T-helper 1 cell (primary cell): ENCODE data around the gene NFIB.

ENCODE experiments used
- DNase-seq, 5 donors: peaks; one replicate each; pipeline ENCODE4 v3.0.0-alpha.2; 2012 to 2020

NFIB gene

DNA sequence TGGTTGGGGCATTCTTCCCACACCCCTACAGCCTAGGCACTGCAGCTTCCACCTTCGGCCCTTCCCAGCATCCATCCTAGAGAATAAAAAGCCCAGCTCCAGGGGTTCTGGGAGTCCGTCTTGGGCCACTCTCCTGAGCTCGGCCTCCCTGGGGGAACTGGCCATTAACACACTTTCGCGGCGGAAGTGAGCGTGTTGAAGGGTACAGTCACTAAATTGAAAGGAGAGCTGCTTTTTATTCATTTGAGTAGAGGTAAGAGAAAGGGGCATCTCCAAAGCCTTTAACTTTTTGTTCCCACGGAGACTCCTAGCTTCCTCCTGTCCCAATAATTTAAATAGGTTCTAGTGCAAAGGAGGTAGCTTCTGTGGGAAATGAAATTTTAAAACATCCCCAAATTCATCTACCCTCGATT, 31.0 kb upstream of the NFIB start:
- no peak for DNase-seq

DNA sequence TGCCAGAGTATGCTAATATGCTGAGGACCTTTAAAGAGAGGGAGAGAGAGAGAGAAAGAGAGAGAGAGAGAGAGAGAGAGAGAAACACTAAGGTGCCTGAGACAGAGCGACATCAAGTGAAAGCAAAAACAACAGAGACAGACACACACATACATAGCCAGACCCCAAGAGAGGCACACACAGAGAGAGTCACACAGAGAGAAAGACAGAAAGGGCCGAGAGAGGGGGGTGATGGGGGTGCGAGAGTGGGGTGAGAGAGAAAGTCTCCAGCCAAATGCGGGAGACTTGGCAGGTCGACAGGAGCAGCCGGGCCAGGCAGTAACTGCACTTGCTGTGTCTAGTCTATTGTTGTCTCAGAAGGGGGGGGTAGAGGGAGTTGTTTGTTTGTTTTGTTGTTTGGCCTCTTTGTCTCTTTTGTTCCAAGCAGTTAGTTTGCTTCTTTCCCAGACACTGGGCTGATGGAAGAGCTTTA, 30.1 kb upstream of the NFIB start:
- DNase-seq, result no peak

DNA sequence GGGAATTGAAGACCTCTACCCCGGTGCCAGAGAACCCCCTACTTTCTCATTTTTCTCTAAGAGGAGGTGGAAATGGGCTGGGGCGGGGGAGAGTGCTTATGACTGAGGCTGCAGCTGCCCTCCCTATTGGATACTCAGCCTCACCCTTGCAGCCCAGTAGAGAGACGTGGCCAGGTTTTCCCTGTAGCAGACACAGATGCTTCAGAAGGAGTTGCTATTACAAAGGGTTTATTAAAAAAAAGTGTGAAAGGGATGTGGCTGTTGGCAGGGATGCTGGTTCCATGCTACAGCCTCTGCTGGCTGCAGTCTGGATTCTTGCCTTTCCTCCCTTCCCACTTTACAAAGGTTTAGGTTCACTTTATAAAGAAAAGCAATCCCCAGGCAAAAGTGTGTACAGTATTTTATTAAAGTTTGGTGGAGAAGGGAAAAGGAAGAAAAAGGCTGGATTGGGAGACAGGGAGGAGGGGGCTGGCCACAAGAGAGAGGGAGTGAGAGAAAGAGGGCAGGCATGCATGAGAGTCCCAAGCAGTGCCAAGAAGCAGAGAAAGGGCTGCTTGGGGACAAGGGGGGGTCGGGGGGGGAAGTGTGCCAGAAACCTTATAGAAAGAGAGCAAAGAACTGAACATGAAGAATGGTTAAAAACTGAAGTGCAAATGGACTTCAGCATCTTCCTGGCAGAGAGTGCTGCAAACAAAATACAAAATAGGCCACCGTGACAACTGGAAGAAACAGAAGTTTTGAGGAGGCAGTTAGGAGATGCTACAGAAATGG, 29.5 kb upstream of the NFIB start:
- DNase-seq, result no peak

DNA sequence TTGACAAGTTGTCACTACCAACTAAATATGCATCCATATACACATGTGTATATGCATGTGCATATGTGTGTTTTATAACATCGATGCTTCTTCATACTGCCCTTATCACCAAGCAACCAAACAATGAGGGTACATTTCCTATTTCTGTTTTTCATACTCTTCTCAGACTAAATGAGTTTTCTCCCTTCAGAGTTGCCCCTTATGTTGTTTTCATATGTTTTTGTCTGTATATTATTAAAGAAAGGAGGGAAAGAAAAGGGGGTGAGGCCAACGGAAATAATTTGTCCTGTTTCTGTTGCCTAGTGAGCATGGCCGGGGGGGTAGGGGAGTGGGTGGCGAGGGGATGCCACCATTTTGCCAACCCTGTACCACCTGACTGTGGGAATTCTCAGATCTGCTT, 28.8 kb upstream of the NFIB start:
- DNase-seq, result no peak

DNA sequence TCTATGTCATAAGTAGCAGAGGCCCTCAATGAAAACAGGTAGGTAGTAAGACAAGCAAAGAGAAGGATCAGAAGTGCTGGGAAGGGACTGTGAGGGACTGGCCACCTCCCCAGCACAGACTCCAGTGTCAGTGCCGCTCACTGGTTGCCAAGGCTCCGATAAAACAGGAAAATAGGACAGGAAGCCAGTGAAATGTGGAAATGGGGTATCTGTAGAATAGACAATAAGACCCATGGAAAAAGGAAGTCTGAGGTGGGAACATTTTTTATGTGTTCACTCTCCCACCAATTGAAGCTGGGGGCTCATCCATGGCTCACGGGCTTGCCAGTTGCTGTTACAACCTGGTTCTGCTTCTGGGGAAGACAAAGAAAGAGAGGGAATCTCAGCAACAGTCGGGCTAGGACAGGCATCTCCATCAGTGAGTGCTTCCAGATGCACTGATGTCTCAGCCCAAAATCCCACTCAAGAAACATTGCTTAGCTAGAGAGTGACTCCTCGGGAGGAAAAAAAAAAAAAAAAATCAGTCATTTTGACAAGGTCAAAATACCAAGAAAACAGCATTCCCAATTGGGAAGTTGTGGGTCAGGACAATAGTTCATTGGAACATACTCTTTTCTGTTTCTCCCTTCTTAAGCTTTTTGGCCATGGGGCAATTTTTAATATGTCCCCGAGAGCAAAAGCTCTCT, 27.6 kb upstream of the NFIB start:
- no peak for DNase-seq

DNA sequence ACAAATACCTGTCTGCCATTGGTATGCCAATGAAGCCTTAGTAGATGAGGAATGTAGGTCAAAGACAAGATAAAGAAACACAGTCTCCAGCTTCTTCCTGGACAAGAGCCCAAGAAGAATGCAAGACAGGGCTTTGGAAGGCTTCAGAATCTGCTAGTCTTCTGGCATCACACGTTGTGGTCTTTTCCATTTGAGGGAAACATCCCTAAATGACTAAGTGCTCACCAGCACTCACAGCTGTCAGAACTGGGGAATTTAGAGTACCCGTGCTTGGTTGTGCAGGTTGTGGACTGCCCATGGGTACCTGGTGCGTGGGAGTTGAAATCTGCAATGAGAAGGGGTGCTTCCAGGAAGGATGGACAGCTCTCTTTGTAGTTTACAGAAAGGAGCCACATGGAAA, 27.1 kb upstream of the NFIB start:
- DNase-seq, result no peak

DNA sequence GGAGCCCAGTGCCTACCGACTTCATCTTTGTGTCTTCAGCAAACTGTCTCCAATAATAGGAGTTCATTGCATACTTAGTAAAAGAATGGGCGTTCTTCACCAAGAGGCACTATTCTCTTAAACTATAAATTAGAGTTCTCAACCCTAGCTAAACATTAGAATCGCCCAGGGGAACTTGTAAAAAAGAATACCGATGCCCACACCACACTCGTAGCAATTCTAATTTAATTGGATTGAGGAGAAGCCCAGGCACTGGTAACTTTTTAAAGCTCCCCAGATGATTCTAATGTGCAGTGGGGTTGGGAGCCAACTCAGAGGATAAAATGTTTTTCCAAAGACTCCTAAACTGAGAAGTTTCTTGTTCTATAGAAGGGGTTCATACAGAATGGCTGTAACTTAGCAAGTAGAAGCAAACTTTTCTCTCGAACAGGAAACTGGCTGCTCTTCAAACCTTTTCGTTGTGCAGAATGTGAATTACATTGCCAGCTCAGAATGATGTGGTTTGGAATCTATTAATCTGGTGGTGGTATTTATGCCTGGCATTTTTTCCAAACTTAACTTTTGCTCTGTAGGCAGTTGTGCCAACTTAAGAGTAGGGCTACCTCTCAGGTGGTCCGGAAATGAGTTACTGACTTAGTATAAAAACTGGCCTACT, 26.4 kb upstream of the NFIB start:
- no peak for DNase-seq

DNA sequence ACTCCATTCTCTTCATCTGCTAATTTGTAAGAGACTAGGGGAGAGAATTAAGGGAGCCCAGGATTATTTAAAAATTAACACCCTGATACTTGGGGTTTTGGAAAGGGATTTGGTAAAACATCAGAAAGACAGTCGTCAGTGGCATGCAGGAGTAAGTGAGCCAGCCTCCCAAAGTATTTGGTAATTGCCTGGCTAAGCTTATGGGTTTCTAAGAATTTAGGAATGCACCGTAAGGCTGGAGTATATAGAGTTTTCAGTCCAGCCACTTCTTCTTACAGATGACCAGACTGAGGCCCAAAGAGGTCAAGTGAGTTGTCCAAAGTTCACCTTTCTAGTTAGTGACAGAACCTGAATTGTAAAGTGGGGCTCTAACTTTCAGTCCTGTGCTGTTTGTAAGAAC, 25.8 kb upstream of the NFIB start:
- no peak for DNase-seq

DNA sequence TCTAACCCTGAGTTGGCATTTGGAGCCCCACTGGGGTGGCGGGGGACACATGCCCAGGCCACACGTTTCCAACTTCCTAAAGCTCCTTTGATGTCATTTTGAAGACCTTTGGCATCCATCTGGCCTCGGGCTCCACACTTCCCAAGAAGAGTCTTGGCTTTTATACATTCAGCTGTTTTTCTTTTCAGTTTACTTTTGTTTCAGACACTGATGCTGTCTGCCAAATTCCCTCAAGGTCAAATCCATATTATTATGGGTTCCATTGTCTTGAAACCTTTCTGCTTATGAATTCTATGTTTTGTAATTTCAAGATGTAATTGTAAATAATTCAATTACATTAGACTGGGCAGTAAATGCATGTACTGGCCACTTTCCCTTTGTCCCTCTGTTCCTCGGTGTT, 23.7 kb upstream of the NFIB start:
- DNase-seq, result no peak

DNA sequence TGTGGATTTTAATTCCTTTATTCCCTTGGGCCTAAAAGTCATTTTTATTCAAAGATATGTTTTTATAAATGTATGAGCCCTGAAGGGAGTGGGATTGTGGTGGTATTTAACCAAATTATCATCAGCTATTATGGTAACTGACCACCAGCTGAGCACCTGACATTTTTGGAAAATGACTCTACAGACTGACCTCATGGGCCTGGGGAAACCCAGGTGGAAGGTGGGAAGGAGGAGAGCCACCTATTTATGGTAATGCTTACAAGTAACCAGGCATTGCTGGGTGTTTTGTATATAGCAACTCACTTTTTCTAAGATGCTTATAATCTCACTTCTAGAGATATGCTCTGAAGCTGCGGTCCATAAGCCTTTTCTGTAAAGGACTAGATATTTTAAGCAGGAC, 22.3 kb upstream of the NFIB start:
- DNase-seq, result no peak

DNA sequence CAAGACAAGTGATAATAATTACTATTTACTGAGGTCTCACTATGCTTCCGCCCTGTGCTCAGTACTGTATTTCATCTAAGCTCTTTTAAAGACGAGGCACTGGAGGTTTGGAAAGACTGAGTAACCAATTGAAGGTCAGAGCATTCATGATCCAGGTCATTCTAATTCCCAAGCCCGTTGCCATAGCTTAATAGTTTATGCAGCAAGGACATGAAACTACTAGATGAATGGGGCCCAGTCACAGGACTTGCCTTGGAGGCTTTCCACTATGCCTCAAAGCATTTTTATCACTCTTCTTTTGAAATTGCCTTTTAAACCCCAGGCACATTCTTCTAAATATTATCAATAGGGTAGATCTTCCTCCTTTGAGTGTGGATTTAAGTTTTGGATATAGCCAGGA, 17.2 kb upstream of the NFIB start:
- DNase-seq, result no peak

DNA sequence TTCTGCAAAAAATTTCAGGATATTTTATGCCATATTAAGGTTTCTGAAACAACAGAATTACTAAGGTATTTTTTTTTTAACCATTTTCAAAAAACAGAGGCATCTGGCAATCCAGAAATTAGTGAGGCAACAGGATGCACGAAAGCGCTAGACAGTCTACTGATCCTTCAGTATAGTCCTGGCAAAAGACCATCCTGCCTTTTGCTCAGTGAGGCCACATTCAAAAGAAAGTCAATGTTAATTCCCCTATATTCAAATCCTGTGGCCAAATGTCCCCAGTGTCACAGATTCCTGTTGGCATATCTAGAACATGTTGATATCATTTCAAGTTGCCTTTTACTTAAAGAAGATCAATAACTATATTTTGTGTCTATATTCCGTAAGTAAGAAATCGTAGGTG, 13.1 kb upstream of the NFIB start:
- DNase-seq, result no peak

DNA sequence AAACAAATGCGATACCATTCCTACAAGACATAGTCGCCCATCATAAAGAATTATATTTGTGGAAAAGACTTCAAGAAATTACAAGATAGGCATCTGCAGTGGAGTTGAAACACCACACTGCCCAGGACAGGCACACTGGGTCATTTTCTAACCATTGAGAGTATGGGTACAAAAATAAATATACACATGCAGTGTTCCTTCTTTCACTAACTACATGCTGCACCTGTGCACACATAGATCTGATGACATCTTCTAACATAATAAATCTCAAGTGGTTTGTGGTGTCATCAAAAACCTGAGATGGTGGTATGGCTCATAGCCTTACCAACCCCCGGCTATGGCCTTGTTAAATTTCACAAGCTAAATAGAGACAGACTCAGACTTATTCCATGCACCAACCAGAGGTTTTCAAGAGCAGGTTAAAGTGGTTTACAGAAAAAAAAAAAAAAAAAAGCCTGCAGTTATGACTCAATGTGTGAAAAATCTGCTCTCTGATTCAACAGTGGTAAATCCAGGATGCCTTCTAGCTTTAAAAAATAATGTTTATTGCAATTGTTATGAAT, 12.4 kb upstream of the NFIB start:
- DNase-seq, result peak in 1 of 5 donors; percentile 28

DNA sequence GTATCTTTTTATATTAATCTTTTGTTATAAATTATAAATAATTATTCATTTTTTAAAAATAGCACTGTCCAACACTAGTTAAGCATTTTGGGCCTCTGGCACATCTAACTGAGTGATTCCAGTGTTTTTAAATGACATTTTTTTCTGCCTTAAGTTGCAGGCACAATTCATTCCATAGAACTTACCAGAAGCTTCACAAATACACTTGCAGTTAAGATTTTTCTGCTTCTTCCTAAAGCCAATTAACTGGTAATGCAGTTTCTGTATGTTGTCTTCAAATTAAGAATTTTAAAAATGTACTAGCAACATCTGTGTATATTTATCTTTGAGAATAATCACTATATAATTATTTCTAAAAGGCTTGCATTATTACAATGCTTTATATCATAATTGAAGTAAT, 11.2 kb upstream of the NFIB start:
- no peak for DNase-seq

DNA sequence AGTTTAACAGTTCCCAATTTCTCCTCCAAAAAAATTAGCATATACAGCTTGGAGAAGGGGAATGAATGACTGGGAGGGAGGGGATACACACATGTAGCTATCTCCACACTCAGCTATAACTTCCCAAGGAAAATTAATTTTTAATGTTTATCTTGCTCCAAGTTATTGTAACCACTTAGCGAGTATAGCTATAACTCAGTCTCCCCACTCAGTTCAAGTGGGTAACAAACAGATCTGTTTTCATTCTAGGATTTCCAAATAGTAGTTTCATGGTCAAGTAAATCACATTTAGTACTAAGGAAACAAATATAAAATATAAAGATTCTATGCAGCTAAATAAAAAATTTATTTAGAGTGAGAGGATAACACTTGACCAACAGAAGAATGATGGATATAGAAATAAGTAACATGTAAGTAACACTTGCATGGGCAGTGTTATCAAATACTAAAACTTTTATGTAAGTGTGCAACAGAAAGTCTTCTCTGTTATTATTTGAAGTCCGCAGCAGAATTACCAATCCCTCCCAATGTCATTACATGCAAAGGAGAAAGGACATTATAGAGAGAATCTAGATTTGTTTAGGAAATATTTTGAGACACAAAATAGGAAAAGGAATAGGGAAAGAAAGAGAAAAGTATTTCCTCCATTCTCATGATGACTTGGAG, 10.2 kb upstream of the NFIB start:
- DNase-seq, result no peak

DNA sequence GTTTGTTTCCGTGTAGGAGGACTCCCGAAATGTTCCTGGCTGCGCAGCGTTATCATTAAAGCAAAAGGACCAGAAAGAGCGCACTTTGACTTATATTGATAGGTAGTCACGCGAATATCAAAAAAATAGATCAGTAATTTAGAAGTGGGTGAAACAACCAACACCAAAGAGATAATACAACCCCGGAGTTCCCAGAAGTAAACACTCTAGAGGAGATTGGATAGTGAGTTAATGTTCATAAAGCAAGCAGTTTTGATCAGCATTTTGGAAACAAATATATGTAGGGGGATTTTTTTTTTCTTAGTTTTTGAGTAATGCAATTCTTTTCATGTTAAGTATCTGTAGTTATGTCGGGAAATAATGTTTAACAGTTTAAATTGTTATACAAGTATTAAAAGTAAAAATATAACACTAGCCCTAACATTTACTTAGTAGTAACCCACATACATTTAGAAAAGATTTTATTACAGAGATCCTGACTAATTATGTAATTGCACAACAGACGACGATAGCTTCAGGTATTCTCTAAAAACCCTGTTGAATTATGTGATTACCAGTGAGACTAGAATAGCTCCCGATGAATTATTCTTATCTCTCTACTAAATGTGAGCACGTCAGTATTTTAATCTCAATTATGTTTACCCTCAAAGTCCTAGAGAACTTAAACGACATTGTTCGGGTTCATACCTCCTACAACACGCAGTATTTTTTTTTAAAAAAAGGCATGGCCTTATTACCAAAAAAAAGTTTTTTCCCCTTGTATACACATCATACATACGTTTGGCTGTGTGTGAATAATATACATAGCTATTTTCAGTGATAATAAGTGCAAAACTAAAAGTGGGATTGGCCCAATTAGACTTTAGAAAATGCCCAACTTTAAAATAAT, 9.4 kb upstream of the NFIB start:
- DNase-seq, result no peak

DNA sequence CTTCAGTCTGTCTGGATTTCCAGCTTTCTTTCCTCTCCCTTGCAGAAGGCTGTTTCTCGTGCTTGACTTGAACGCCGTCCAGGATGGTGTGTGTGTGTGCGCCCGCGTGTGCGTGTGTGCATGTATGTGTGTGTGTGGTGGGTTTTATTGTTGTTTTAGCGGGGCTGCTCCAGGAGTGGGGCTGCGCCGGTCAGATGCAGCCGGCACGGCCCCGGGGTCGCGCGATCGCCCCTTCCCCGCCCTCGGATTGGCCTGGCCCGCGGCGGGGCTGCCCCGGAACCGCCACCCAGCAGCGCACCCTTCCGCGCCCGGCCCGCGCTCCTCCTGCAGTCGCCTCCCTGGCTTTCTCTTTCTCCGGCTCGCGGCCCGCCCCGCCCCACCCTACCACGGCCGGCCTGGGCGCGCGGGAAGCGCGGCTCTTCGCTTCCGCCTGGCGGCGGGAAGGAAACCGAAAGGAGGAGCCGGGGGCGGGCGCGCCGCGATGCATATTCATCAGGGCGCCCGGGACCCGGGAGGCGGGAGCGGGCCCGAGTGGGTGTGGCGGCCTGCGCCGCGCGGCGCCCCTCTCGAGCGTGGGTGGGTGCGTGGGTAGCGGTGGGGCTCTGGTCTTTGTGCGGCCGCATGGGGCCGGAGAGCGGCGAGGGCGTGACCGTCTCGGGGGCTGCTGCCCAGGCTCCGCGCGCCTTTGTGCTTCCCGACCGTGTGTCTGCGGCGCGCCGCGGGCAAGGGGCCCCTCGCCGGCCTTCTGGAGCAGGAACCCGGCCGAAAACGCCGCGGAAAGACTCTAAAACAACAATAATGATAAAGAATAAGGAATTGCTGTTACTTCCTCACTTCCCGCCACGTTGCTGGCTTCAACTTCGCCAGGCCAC, 8.5 kb upstream of the NFIB start:
- peak; percentile 32 to 89 (median 55) for DNase-seq

DNA sequence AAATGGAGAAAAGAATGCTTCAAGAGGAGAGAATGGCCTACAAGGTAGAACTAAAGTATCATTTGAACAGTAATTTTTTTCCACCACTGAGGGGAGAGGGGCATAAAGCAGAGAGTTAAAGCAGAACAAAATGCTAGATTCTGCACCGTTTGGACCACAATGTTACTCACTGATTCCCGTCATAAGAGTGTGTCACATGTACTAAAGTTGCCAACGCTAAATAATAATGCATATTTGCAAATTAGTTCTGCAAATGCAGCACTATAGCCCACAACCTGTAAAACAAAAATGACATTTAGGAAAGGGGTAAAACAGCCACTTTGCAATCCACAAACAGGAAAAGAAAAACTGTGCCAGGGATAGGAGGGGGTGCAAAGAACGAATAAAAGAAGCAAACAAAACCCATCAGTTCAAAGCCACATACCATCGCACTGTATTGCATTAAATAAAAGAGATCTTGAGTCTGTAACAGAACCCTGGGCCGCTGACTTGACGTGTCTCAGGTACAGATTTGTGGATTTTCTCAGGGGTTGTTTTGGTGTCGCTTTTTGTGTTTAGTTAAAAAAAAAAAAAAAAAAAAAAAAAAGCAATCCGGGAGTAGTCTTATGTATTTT, 7.7 kb upstream of the NFIB start:
- DNase-seq, result no peak

DNA sequence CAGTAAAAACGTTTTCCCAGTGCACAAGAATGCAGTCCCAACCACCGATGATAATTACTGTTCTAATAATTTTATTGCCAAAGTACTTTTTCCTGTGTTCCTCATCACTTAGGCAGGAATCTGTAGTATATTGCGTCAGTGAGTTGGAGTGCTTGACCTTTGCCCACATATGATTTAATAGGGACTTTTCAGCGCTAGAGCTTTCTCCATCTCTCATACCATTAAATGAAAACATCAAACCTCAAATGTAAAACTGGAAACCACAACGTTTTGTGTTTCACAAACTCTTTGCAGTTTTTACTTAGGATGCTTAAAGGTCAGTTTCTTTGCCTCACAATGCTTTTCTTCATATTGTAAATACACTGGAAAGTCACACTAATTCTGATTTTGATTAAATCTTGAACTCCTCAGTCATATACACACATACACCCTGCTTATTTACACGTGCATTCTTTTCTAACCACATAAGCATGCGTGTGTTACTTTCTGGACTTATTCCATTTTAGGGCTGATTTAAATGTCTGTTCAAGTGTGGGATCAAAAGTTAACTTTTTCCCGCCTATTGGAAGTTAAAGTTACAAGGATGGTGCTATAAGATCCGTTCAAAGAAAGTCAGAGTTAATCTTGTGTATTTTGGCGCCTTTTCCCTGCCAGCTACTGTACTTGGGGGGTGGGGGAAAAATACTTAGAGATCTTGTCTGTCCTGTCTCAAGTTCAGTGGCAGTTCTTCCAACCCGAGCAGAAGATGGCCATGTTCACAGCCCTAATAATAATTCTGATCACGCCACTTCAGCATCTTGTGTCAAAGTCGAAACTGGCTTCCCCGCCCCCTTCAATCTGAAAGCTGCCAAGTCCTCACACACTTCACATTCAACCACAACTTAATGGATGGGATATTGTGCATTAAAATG, 6.6 kb upstream of the NFIB start:
- DNase-seq, result no peak
